Stimulated activated memory B cell treated with anti-CD40 and anti-IgM and Interleukin-4, amounts not matched to agents 10 μg/mL and 1 μg/mL and 100 μg/mL, for 72 hours (primary cell): ENCODE results near the gene SEZ6L.

Experiments
- ATAC-seq: fragments of 150-1000 bp; cut with Tn5 transposase; 2 replicates; pipeline ENCODE4 v1.10.0; 2021
- H3K27ac Mint-ChIP-seq: one replicate; pipeline ENCODE4 v1.8.0; 2022; ENCODE audit warnings: mild to moderate bottlenecking, mixed read lengths
- H3K27me3 Mint-ChIP-seq: one replicate; pipeline ENCODE4 v1.8.0; 2022; ENCODE audit warnings: mixed read lengths
- H3K36me3 Mint-ChIP-seq: one replicate; pipeline ENCODE4 v1.8.0; 2022; ENCODE audit warnings: mixed read lengths
- H3K4me1 Mint-ChIP-seq: one replicate; pipeline ENCODE4 v1.8.0; 2022; ENCODE audit warnings: mixed read lengths
- H3K4me3 Mint-ChIP-seq: one replicate; pipeline ENCODE4 v1.8.0; 2022; ENCODE audit warnings: mild to moderate bottlenecking, moderate library complexity, mixed read lengths
- H3K9me3 Mint-ChIP-seq: one replicate; pipeline ENCODE4 v1.8.0; 2022; ENCODE audit warnings: mixed read lengths

The SEZ6L gene

DNA sequence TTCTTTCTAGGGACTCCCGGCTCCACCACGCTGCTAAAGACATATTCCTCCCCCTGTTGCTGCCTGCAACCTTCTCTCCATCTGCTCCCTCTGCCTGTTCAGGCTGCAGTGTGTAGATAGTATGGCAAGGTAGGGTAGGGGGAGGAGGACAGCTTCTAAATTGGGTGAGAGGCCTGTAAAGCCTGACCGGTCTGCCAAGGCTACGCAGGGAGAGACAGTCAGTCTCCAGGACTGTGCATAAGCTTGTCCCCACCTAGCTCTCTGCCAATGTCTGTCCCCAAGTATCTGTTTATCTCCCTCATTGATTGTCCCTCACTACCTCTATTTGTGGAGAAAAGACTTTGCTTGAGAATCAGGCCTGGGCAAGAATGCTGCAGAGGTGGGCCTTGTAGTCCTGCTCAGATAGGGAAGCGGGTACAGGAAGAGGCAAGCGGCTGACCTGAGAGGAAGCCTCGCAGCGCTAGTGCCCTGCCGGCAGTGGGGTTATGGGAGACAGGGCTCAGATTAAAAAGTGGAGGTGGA is 871 bp upstream of the SEZ6L start:
- H3K27me3 Mint-ChIP-seq: peaks cover 74% of the 10 kb centered on the region
- no peak for ATAC-seq
- H3K27ac Mint-ChIP-seq: no peak overlapping the region
- peak overlapping the region; percentile 57 for H3K4me3 Mint-ChIP-seq
- H3K36me3 Mint-ChIP-seq: no peaks in the 10 kb centered on the region
- H3K9me3 Mint-ChIP-seq: peaks cover 2% of the 10 kb centered on the region
- peaks cover 16% of the 10 kb centered on the region for H3K4me1 Mint-ChIP-seq

GRCh38 chr22:26168939-26169314 is 335 bp upstream of the SEZ6L start:
- H3K27ac Mint-ChIP-seq: no peak overlapping the region
- peaks cover 80% of the 10 kb centered on the region for H3K27me3 Mint-ChIP-seq
- peaks cover 2% of the 10 kb centered on the region for H3K9me3 Mint-ChIP-seq
- ATAC-seq: no peak
- H3K36me3 Mint-ChIP-seq: no peaks in the 10 kb centered on the region
- peak overlapping the region; percentile 57 for H3K4me3 Mint-ChIP-seq
- peaks cover 16% of the 10 kb centered on the region for H3K4me1 Mint-ChIP-seq

- ATAC-seq: no peak
- Mint-ChIP-seq H3K27ac (no peak overlapping the region), H3K27me3 (peaks cover 79% of the 10 kb centered on the region), H3K4me1 (peaks cover 16% of the 10 kb centered on the region), H3K9me3 (peaks cover 2% of the 10 kb centered on the region), H3K36me3 (no peaks in the 10 kb centered on the region), H3K4me3 (peak overlapping the region; percentile 13)
These were observed 840 bp downstream of the SEZ6L start for GRCh38 chr22:26170112-26170492.

DNA sequence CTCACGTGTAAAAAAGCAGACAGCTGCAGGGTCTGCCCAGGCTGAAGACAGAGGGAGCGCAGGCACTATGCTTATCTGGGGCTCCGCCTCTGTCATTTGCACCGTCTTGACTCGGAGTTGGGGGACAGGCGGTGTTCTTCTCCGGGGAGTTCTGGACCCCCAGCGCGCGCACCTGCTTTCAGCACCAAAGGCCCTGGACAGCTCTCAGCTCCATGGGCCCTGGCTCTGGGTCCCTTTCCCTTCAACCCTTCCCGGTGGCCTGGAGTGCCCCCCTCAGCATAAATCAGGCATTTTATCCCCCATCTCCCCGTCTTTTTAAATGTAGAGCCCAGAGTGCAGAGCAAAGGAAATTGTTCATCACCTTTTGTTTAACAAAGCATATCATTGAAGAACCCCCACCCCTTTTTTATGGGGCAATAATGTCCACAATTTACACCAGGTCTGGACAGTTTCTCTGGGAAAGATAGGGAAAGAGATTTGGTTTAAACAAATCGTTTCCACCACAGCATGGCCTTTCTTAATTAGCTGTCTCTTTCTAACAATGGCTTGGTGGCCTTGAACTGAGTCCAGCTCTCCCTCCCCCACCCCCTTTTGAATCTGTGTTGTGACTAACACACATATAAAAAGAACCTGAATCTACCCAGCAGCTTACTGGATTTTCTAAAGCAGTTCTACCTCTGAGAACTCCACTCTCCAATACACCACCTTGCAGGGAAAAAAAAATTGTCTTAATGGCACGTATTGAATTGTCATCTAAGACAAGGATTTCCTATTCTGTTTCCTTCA is 1.7 kb downstream of the SEZ6L start:
- no peak overlapping the region for H3K4me3 Mint-ChIP-seq
- H3K27me3 Mint-ChIP-seq: peaks cover 72% of the 10 kb centered on the region

DNA sequence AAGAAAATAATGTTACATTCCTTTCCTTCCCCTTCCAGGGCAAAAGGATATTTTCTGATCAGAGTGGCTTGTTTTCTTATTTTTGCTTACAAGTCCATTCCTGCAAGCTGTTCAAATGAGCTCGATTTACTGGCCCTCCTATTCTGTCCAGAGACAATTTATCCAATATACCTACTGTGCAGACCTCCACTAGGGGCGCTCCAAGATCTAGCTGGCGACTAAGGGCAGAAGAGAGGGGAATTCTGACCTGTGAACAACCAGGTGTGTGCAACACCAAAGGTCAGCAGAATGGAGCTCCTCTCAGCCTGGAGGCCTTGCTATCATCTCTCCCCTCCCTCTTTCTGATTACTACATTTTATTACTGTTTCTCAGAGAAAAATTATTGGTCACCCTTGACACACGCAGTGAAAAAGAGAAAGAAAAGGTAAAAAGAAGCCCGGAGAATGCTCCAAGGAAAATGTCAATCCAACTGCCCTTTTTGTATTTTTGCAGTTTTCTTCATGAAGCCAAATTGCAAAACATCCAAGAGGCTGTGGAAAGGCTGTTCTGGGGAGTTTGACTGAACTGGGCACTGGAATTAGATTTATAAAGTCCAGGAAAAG is 3.2 kb downstream of the SEZ6L start:
- Mint-ChIP-seq H3K4me1 (peaks cover 16% of the 10 kb centered on the region), H3K27me3 (peaks cover 60% of the 10 kb centered on the region), H3K27ac (no peak overlapping the region), H3K36me3 (no peaks in the 10 kb centered on the region), H3K9me3 (no peaks in the 10 kb centered on the region), H3K4me3 (no peak overlapping the region)
- ATAC-seq: no peak

More for the DNA sequence above, 1.7 kb downstream of the SEZ6L start:
- peaks cover 2% of the 10 kb centered on the region for H3K9me3 Mint-ChIP-seq
- H3K36me3 Mint-ChIP-seq: no peaks in the 10 kb centered on the region
- no peak overlapping the region for H3K27ac Mint-ChIP-seq
- no peak for ATAC-seq
- H3K4me1 Mint-ChIP-seq: peaks cover 16% of the 10 kb centered on the region

DNA sequence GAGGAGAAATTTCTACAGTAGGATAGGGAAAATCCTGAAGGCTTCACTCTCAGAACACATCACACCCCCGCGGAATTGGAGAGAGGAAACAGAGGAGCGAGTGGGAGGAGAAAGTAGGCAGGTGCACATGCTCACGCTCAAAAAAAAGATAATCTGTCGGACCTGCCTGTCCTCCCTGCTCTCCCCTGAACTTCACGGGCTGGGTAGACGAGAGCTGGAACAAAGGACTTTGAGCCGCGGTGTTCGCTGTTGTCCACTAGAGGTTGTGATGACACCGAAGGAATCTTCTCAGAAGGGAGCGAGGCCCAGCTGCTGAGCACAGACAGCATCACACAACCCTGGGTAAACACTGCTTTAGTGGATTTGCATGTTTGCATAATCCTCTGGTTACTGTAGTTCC is 5.0 kb downstream of the SEZ6L start:
- H3K4me1 Mint-ChIP-seq: peaks cover 8% of the 10 kb centered on the region
- no peak overlapping the region for H3K27ac Mint-ChIP-seq
- H3K9me3 Mint-ChIP-seq: no peaks in the 10 kb centered on the region
- peaks cover 44% of the 10 kb centered on the region for H3K27me3 Mint-ChIP-seq
- H3K4me3 Mint-ChIP-seq: no peak overlapping the region
- H3K36me3 Mint-ChIP-seq: no peaks in the 10 kb centered on the region
- ATAC-seq: no peak

DNA sequence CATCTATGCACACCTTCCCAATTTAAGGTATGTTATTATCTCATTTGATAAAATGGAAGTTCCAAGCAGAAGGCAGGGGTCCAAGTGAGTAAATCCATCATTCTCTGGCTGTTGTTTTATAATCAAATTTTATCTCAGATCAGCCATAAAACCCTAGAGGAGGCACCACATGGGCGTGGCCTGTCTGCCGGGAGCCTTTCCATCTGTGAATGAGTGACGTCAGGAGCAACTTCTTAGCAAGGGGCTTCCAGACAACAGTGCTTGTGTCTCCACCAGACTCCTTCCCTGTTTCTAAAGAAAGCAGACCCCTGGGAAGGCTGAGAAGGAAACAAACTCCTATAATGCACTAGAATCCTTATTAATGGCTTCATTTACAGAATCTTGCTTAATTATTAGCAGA is 13.5 kb downstream of the SEZ6L start:
- no peak overlapping the region for H3K27ac Mint-ChIP-seq
- H3K9me3 Mint-ChIP-seq: peaks cover 10% of the 10 kb centered on the region
- no peak for ATAC-seq
- no peaks in the 10 kb centered on the region for H3K4me1 Mint-ChIP-seq
- no peak overlapping the region for H3K4me3 Mint-ChIP-seq
- H3K36me3 Mint-ChIP-seq: no peaks in the 10 kb centered on the region
- H3K27me3 Mint-ChIP-seq: peaks cover 13% of the 10 kb centered on the region

- Mint-ChIP-seq H3K4me1 (no peaks in the 10 kb centered on the region), H3K9me3 (peaks cover 8% of the 10 kb centered on the region), H3K4me3 (no peak overlapping the region), H3K27ac (no peak overlapping the region), H3K27me3 (peaks cover 13% of the 10 kb centered on the region), H3K36me3 (no peaks in the 10 kb centered on the region)
- no peak for ATAC-seq
These were observed 15.9 kb downstream of the SEZ6L start for GRCh38 chr22:26185190-26185589.

GRCh38 chr22:26188341-26188740 is 19.1 kb downstream of the SEZ6L start:
- H3K9me3 Mint-ChIP-seq: peaks cover 12% of the 10 kb centered on the region

DNA sequence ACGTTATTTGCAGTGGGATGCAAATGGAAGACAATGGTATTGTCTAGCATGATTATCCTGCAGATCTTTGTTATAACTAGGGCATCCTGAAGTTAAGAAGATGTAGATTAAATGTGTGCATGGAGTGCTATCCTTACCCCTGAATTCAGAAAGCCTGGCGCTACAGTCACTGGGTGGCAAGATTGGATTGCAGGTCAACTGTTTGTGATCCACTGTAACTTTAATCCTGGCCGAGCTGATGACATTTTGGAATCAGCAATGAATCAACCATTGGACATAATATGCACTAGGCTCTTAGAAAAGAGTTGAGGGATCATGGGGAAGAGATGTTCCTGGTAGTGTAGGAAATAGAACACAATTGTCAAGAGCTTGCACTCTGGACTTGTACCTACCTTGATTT is 25.1 kb downstream of the SEZ6L start:
- Mint-ChIP-seq H3K9me3 (peaks cover 4% of the 10 kb centered on the region), H3K4me3 (no peak overlapping the region), H3K27me3 (no peaks in the 10 kb centered on the region), H3K36me3 (no peaks in the 10 kb centered on the region), H3K4me1 (no peaks in the 10 kb centered on the region), H3K27ac (no peak overlapping the region)
- ATAC-seq: no peak

More at GRCh38 chr22:26188341-26188740, 19.1 kb downstream of the SEZ6L start:
- Mint-ChIP-seq H3K36me3 (no peaks in the 10 kb centered on the region), H3K4me1 (no peaks in the 10 kb centered on the region), H3K27ac (no peak overlapping the region), H3K4me3 (no peak overlapping the region), H3K27me3 (peaks cover 13% of the 10 kb centered on the region)
- no peak for ATAC-seq

GRCh38 chr22:26194877-26195276 is 25.6 kb downstream of the SEZ6L start:
- Mint-ChIP-seq H3K36me3 (no peaks in the 10 kb centered on the region), H3K4me1 (no peaks in the 10 kb centered on the region), H3K9me3 (peaks cover 4% of the 10 kb centered on the region), H3K27me3 (peaks cover 2% of the 10 kb centered on the region), H3K4me3 (no peak overlapping the region), H3K27ac (no peak overlapping the region)
- no peak for ATAC-seq

DNA sequence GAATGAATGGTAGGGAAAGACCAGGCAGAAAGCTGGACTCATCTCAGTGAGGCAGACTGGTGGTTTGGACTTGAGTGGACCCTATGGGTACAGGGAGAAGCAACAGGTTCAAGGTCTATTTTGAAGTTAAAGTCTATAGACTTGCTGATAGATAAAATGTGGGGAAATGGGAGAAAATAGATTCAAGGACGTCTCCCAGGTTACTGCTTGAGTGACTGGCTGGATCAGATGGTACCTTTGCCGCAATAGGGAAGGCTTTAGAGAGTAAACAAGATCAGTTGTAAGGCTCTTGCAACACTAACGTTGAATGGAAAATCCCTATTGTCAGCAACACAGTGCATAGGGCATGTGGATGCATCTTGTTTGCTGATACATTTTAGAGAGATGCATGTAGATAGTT is 27.4 kb downstream of the SEZ6L start:
- Mint-ChIP-seq H3K27ac (no peak overlapping the region), H3K36me3 (no peaks in the 10 kb centered on the region), H3K27me3 (peaks cover 16% of the 10 kb centered on the region), H3K9me3 (peaks cover 4% of the 10 kb centered on the region), H3K4me3 (no peak overlapping the region), H3K4me1 (no peaks in the 10 kb centered on the region)
- no peak for ATAC-seq

GRCh38 chr22:26197425-26197824 is 28.2 kb downstream of the SEZ6L start:
- no peaks in the 10 kb centered on the region for H3K9me3 Mint-ChIP-seq
- H3K4me3 Mint-ChIP-seq: no peak overlapping the region
- H3K4me1 Mint-ChIP-seq: no peaks in the 10 kb centered on the region
- ATAC-seq: no peak
- peaks cover 16% of the 10 kb centered on the region for H3K27me3 Mint-ChIP-seq
- no peaks in the 10 kb centered on the region for H3K36me3 Mint-ChIP-seq
- H3K27ac Mint-ChIP-seq: no peak overlapping the region

- Mint-ChIP-seq H3K9me3 (no peaks in the 10 kb centered on the region), H3K4me1 (no peaks in the 10 kb centered on the region), H3K27me3 (peaks cover 16% of the 10 kb centered on the region), H3K4me3 (no peak overlapping the region), H3K36me3 (no peaks in the 10 kb centered on the region), H3K27ac (no peak overlapping the region)
- no peak for ATAC-seq
These were observed 30.4 kb downstream of the SEZ6L start for GRCh38 chr22:26199665-26200064.

DNA sequence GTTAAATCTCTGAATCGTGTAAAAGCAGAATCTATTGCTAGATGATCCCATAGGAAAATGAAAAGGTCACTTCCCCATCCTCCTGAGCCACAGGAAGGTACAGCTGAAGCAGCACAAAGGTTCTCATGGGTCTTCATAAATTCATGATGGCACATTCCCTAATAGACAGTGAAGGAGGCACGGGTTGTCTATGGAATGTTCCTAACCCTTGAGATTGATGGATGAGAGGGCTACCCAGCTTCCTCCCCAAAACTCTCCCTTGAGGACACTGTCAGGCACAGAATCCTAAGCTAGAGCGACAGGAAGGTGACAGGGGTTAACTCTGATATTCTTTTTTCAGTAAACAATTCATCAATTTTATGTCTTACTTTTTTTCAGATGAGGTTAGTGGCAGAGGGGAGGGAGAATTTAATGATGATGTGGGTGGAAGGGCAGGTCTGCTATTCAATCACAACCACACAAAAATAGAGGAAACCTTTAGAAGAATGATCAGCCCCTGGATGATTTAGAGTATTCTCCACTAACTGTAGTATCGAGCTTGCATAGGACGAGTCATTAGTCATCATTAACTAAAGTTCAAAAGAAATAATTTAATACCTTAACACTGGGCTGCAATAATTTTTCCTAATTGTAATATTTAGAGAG is 33.1 kb downstream of the SEZ6L start:
- H3K4me1 Mint-ChIP-seq: no peaks in the 10 kb centered on the region
- no peaks in the 10 kb centered on the region for H3K9me3 Mint-ChIP-seq
- no peaks in the 10 kb centered on the region for H3K36me3 Mint-ChIP-seq
- no peak overlapping the region for H3K27ac Mint-ChIP-seq
- no peak for ATAC-seq
- peaks cover 16% of the 10 kb centered on the region for H3K27me3 Mint-ChIP-seq
- no peak overlapping the region for H3K4me3 Mint-ChIP-seq

GRCh38 chr22:26205494-26205893 is 36.2 kb downstream of the SEZ6L start:
- Mint-ChIP-seq H3K4me3 (no peak overlapping the region), H3K27me3 (peaks cover 21% of the 10 kb centered on the region), H3K9me3 (peaks cover 8% of the 10 kb centered on the region), H3K27ac (no peak overlapping the region), H3K4me1 (no peaks in the 10 kb centered on the region), H3K36me3 (no peaks in the 10 kb centered on the region)
- ATAC-seq: no peak
